ENCODE measurements around the gene SORBS2. TPM values are rescaled to one million over a fixed set of nuclear protein-coding genes. Genes with fewer than 3 reads are reported as not detected.

SORBS2 gene
- total and polyA plus RNA-seq, 2 donors (not counting 3 experiments of a cell fraction or from before 2014, with no cell fraction given), result 69.8 to 82.5 TPM

- H3K9me3 ChIP-seq (replicated peaks; ENCODE audit: control insufficient read depth, insufficient read depth, low read length), result no peaks in the 10 kb centered on the region
- H4K20me1 ChIP-seq (replicated peaks; ENCODE audit: control insufficient read depth, extremely low read depth, insufficient read depth, low read length), result no peaks in the 10 kb centered on the region
- TF ChIP-seq EZH2 (IDR thresholded peaks at IDR 0.05; ENCODE audit: borderline replicate concordance, low read depth, low read length, severe bottlenecking) (no peak), POLR2A (IDR thresholded peaks at IDR 0.05; ENCODE audit: low read depth, low read length) (no peak), POLR2AphosphoS5 (IDR thresholded peaks at IDR 0.05; ENCODE audit: insufficient read depth, low read depth, low read length) (no peak), JUN (IDR thresholded peaks at IDR 0.05; ENCODE audit: borderline replicate concordance, insufficient read depth, insufficient read length, low read depth) (no peak), MYC (IDR thresholded peaks at IDR 0.05; ENCODE audit: low read depth, low read length) (no peak), GATA2 (IDR thresholded peaks at IDR 0.05; ENCODE audit: insufficient read depth, insufficient read length, low read depth, low read length) (no peak), FOS (IDR thresholded peaks at IDR 0.05; ENCODE audit: borderline replicate concordance, insufficient read depth, low read length) (no peak), CTCF (IDR thresholded peaks at IDR 0.05; ENCODE audit: extremely low read depth in 1 of 2, insufficient read depth in 1 of 2, low read depth in 1 of 2, low read length in 2 of 2) (no peak), MAX (IDR thresholded peaks at IDR 0.05; ENCODE audit: insufficient read depth, insufficient read length) (no peak)
- H3K9ac ChIP-seq (replicated peaks; ENCODE audit: extremely low read depth, insufficient read depth, low read length), result no peak overlapping the region
- dilution Hi-C loops (cut with MboI; ENCODE audit: extremely low pct_ligation_motif_present, low sequenced_read_pairs) (no loop called here), intact Hi-C loops (cut with micrococcal nuclease) (no loop called here)
- no peak overlapping the region for H3K4me2 ChIP-seq (ENCODE audit: insufficient read depth, low read length)
- no peak overlapping the region for H3K4me3 ChIP-seq (replicated peaks in 1 of 3; ENCODE audit: insufficient read depth in 1 of 3, low read depth in 1 of 3, low read length in 3 of 3)
- no peak for DNase-seq (ENCODE audit: low read depth, low spot score)
- CTCF ChIA-PET, result interaction anchor here (0.7 to 3.0 kb wide), 4 partner anchors 16 to 398 kb away, joined by 4 to 17 read pairs (median 12); no protein-coding TSS in a partner anchor
- no peaks in the 10 kb centered on the region for H3K79me2 ChIP-seq (ENCODE audit: control insufficient read depth, insufficient read depth, low read length)
- POLR2A ChIA-PET, result no interaction called here
- H3K4me1 ChIP-seq (ENCODE audit: control insufficient read depth, extremely low read depth, insufficient read depth, low read length), result no peaks in the 10 kb centered on the region
- no TSS peak for BruUV-seq (replicated peaks)
- H2AFZ ChIP-seq (ENCODE audit: low read depth, low read length), result no peak overlapping the region
- H3K27ac ChIP-seq (ENCODE audit: insufficient read depth, low read depth, low read length), result no peak overlapping the region
- H3K27me3 ChIP-seq (ENCODE audit: control insufficient read depth in 2 of 2, insufficient read depth in 2 of 2, low read length in 2 of 2), result no peaks in the 10 kb centered on the region
- no peaks in the 10 kb centered on the region for H3K9me1 ChIP-seq (replicated peaks; ENCODE audit: control insufficient read depth, extremely low read depth, insufficient read depth, low read length)
- no peak for FAIRE-seq
- H3K36me3 ChIP-seq (ENCODE audit: control insufficient read depth in 2 of 2, extremely low read depth in 1 of 2, insufficient read depth in 2 of 2, low read length in 2 of 2), result peaks cover 0 to 3% of the 10 kb centered on the region in 2 experiments
These were observed 187.8 kb downstream of the SORBS2 start for GRCh38 chr4:185624259-185624589.

All from endothelial cell of umbilical vein (primary cell).